Measurements from ENCODE around the gene SYNDIG1. TPM values are rescaled to one million over a fixed set of nuclear protein-coding genes. Genes with fewer than 3 reads are reported as not detected.

SYNDIG1 gene
- total RNA-seq, 2 experiments from 2014 or later = not detected

DNA sequence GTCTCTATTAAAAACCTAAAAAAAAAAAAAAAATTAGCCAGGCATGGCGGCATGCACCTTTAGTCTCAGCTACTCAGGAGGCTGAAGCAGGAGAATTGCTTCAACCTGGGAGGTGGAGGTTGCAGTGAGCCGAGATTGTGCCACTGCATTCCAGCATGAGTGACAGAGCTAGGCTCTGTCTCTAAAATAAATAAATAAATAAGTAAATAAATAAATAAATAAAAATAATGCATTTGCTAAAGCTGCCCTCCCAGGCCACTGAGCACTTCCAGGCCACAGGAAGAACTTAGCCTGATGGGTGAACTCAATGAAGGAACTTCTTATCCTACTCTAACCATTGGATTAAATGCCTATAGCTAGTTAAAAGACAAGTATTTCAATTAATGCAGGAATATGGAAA lies 104.9 kb downstream of the SYNDIG1 start:
- TF ChIP-seq, protein P1, sequence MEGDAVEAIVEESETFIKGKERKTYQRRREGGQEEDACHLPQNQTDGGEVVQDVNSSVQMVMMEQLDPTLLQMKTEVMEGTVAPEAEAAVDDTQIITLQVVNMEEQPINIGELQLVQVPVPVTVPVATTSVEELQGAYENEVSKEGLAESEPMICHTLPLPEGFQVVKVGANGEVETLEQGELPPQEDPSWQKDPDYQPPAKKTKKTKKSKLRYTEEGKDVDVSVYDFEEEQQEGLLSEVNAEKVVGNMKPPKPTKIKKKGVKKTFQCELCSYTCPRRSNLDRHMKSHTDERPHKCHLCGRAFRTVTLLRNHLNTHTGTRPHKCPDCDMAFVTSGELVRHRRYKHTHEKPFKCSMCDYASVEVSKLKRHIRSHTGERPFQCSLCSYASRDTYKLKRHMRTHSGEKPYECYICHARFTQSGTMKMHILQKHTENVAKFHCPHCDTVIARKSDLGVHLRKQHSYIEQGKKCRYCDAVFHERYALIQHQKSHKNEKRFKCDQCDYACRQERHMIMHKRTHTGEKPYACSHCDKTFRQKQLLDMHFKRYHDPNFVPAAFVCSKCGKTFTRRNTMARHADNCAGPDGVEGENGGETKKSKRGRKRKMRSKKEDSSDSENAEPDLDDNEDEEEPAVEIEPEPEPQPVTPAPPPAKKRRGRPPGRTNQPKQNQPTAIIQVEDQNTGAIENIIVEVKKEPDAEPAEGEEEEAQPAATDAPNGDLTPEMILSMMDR (IDR thresholded peaks at IDR 0.05) = no peak
- H3K4me3 Mint-ChIP-seq = no peak overlapping the region
- no peak overlapping the region for H3K27ac Mint-ChIP-seq
- CTCF ChIA-PET = no interaction called here
- no peaks in the 10 kb centered on the region for H3K9me3 Mint-ChIP-seq
- Histone ChIP-seq H3K27me3 (ENCODE audit: control insufficient read depth in 1 of 2, insufficient read depth in 2 of 2, low read length in 2 of 2) (no peaks in the 10 kb centered on the region), H3K27ac (ENCODE audit: low read depth in 1 of 2, low read length in 2 of 2) (no peak overlapping the region), H3K9me3 (ENCODE audit: control insufficient read depth in 1 of 2, insufficient read depth in 1 of 2, low read length in 2 of 2) (peaks cover 0 to 7% of the 10 kb centered on the region in 2 experiments), H3K4me3 (ENCODE audit: low read length) (no peak overlapping the region), H3K4me1 (ENCODE audit: insufficient read depth, low read length) (no peaks in the 10 kb centered on the region), H3K36me3 (ENCODE audit: insufficient read depth, low read length) (no peaks in the 10 kb centered on the region)
- H3K4me1 Mint-ChIP-seq (ENCODE audit: low read depth) = no peaks in the 10 kb centered on the region
- no peaks in the 10 kb centered on the region for H3K36me3 Mint-ChIP-seq (ENCODE audit: low read depth)
- H3K27me3 Mint-ChIP-seq = no peaks in the 10 kb centered on the region
- ATAC-seq (ENCODE audit: poor library complexity) (no peak), DNase-seq (no peak)
- intact Hi-C loops (cut with DNase I, micrococcal nuclease) = no loop called here
- POLR2A ChIA-PET = no interaction called here

DNA sequence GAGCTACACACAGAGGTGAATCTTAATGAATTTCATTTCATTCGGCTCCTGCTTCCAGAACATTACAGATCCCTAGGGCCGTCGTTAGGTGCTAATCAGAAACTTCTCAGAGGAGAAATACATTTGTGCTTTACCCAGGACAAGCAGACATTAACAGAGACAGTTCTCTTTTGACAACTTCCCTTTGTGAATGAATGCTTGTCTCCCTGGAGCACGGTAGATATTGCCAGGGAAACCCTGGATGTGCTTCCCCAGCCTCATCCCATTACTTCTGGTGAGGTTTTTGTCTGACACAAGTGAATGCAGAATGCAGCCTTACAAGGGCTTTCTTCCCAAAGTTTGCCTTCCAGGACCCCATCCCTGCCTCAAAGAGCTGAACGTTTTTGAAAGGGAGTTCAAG lies 105.4 kb downstream of the SYNDIG1 start:
- peaks cover 0 to 7% of the 10 kb centered on the region in 2 experiments for H3K9me3 ChIP-seq (ENCODE audit: control insufficient read depth in 1 of 2, insufficient read depth in 1 of 2, low read length in 2 of 2)

DNA sequence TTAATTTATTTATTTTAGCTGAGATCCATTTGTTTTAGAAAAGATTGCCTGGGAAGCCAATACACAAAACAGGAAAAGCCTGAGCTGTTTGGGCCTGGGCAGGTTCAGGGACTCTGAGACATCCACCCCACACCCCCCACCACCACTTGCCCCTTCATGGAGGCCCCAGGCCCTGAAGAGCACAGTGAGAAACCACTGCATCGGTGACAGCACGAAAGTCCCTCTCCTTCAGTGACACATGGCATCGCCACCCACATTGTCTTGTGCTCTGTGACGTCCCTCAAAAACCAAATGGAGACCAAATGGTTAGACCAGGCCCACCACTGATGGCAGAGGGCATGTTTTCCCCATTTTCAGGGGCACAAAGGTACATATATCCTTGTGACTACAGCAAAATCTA lies 106.4 kb downstream of the SYNDIG1 start:
- no peak overlapping the region for H3K4me3 Mint-ChIP-seq
- Histone ChIP-seq H3K9me3 (ENCODE audit: control insufficient read depth in 1 of 2, insufficient read depth in 1 of 2, low read length in 2 of 2) (peaks cover 0 to 7% of the 10 kb centered on the region in 2 experiments), H3K27me3 (ENCODE audit: control insufficient read depth in 1 of 2, insufficient read depth in 2 of 2, low read length in 2 of 2) (no peaks in the 10 kb centered on the region), H3K27ac (ENCODE audit: low read depth in 1 of 2, low read length in 2 of 2) (no peak overlapping the region), H3K36me3 (ENCODE audit: insufficient read depth, low read length) (no peaks in the 10 kb centered on the region), H3K4me1 (ENCODE audit: insufficient read depth, low read length) (no peaks in the 10 kb centered on the region), H3K4me3 (ENCODE audit: low read length) (no peak overlapping the region)
- ATAC-seq (ENCODE audit: poor library complexity) (no peak), DNase-seq (no peak)
- intact Hi-C loops (cut with DNase I, micrococcal nuclease) = no loop called here
- ChIA-PET CTCF (no interaction called here), POLR2A (no interaction called here)
- no peaks in the 10 kb centered on the region for H3K27me3 Mint-ChIP-seq
- no peaks in the 10 kb centered on the region for H3K4me1 Mint-ChIP-seq (ENCODE audit: low read depth)
- TF ChIP-seq, protein P1 (IDR thresholded peaks at IDR 0.05) = no peak
- no peak overlapping the region for H3K27ac Mint-ChIP-seq
- H3K9me3 Mint-ChIP-seq = no peaks in the 10 kb centered on the region
- no peaks in the 10 kb centered on the region for H3K36me3 Mint-ChIP-seq (ENCODE audit: low read depth)

More for the DNA sequence above, 105.4 kb downstream of the SYNDIG1 start:
- TF ChIP-seq, protein P1 (IDR thresholded peaks at IDR 0.05) = no peak
- ChIA-PET CTCF (no interaction called here), POLR2A (no interaction called here)
- ATAC-seq (ENCODE audit: poor library complexity) = no peak
- Mint-ChIP-seq H3K4me1 (ENCODE audit: low read depth) (no peaks in the 10 kb centered on the region), H3K9me3 (no peaks in the 10 kb centered on the region), H3K27ac (no peak overlapping the region), H3K36me3 (ENCODE audit: low read depth) (no peaks in the 10 kb centered on the region), H3K4me3 (no peak overlapping the region), H3K27me3 (no peaks in the 10 kb centered on the region)
- no peaks in the 10 kb centered on the region for H3K27me3 ChIP-seq (ENCODE audit: control insufficient read depth in 1 of 2, insufficient read depth in 2 of 2, low read length in 2 of 2)
- H3K27ac ChIP-seq (ENCODE audit: low read depth in 1 of 2, low read length in 2 of 2) = no peak overlapping the region
- no peaks in the 10 kb centered on the region for H3K36me3 ChIP-seq (ENCODE audit: insufficient read depth, low read length)
- intact Hi-C loops (cut with DNase I, micrococcal nuclease) = no loop called here
- no peaks in the 10 kb centered on the region for H3K4me1 ChIP-seq (ENCODE audit: insufficient read depth, low read length)
- H3K4me3 ChIP-seq (ENCODE audit: low read length) = no peak overlapping the region
- DNase-seq = no peak
